Panc1 (cell line): ENCODE results near the gene CLEC4G.

ENCODE experiments used
- POLR2AphosphoS5 ChIP-seq: IDR thresholded peaks from 2 replicates; pipeline ENCODE4 v1.6.1; 2012; ENCODE audit warnings: mild to moderate bottlenecking, low read depth, low read length, moderate library complexity
- SIN3A ChIP-seq: IDR thresholded peaks from 2 replicates; pipeline ENCODE4 v1.6.1; 2012; ENCODE audit warnings: low read depth, mild to moderate bottlenecking, low read length, moderate library complexity, borderline replicate concordance; ENCODE audit not compliant: insufficient read depth
- TCF7L2 ChIP-seq: IDR thresholded peaks from 2 replicates; pipeline ENCODE4 v1.6.1; 2011; ENCODE audit warnings: mild to moderate bottlenecking, low read depth, low read length, inconsistent platforms
- TF ChIP-seq, protein P1 (sequence below): fragments of 450-650 bp; IDR thresholded peaks from 2 replicates; pipeline ENCODE4 v1.5.1; 2017; ENCODE audit warnings: mild to moderate bottlenecking
- TF ChIP-seq, protein P2 (sequence below), 2 experiments: IDR thresholded peaks; 2 replicates each; pipeline ENCODE4 v1.6.1; 2011 to 2012; ENCODE audit warnings: low read depth in 2 of 2, control low read depth in 1 of 2, low read length in 1 of 2, mild to moderate bottlenecking in 1 of 2, moderate library complexity in 1 of 2; ENCODE audit not compliant: insufficient read depth in 1 of 2

DNA sequence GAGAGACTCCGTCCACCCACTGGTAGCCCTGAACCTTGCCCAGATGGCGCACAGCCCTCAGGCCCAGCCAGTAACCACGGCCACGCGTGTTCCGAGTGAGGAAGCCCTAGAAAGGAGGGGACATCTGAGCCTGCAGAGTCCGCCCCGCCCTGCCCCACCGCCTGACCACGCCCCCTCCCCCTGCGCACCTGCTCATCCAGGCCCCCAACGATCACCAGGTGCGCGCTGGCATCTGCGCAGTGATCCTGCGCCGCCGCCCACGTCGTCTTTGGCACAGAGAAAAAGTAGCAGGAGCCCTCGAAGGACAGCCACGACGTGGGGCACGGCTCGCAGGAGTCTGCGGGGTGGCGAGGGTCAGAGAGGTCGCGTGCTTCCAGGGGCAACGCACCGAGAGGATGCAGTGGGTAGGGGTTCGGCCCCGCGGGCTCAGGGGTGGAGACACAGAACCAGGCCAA, 2.1 kb downstream of the CLEC4G start:
- TF ChIP-seq, protein P1, sequence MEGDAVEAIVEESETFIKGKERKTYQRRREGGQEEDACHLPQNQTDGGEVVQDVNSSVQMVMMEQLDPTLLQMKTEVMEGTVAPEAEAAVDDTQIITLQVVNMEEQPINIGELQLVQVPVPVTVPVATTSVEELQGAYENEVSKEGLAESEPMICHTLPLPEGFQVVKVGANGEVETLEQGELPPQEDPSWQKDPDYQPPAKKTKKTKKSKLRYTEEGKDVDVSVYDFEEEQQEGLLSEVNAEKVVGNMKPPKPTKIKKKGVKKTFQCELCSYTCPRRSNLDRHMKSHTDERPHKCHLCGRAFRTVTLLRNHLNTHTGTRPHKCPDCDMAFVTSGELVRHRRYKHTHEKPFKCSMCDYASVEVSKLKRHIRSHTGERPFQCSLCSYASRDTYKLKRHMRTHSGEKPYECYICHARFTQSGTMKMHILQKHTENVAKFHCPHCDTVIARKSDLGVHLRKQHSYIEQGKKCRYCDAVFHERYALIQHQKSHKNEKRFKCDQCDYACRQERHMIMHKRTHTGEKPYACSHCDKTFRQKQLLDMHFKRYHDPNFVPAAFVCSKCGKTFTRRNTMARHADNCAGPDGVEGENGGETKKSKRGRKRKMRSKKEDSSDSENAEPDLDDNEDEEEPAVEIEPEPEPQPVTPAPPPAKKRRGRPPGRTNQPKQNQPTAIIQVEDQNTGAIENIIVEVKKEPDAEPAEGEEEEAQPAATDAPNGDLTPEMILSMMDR, result no peak
- no peak for TF ChIP-seq POLR2AphosphoS5
- TF ChIP-seq, protein P2, sequence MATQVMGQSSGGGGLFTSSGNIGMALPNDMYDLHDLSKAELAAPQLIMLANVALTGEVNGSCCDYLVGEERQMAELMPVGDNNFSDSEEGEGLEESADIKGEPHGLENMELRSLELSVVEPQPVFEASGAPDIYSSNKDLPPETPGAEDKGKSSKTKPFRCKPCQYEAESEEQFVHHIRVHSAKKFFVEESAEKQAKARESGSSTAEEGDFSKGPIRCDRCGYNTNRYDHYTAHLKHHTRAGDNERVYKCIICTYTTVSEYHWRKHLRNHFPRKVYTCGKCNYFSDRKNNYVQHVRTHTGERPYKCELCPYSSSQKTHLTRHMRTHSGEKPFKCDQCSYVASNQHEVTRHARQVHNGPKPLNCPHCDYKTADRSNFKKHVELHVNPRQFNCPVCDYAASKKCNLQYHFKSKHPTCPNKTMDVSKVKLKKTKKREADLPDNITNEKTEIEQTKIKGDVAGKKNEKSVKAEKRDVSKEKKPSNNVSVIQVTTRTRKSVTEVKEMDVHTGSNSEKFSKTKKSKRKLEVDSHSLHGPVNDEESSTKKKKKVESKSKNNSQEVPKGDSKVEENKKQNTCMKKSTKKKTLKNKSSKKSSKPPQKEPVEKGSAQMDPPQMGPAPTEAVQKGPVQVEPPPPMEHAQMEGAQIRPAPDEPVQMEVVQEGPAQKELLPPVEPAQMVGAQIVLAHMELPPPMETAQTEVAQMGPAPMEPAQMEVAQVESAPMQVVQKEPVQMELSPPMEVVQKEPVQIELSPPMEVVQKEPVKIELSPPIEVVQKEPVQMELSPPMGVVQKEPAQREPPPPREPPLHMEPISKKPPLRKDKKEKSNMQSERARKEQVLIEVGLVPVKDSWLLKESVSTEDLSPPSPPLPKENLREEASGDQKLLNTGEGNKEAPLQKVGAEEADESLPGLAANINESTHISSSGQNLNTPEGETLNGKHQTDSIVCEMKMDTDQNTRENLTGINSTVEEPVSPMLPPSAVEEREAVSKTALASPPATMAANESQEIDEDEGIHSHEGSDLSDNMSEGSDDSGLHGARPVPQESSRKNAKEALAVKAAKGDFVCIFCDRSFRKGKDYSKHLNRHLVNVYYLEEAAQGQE (IDR thresholded peaks at IDR 0.05; ENCODE audit: insufficient read depth in 1 of 2, low read depth in 2 of 2, low read length in 1 of 2), result no peak
- no peak for TF ChIP-seq TCF7L2
- TF ChIP-seq SIN3A, result no peak
